NK-92 (cell line): ENCODE measurements around the gene SLC6A17.
A peak's percentile ranks its signal among the peaks of the same experiment; 100 is the strongest.

Source experiments
- DNase-seq: peaks from one replicate; lab custom pipeline; 2025; ENCODE audit not compliant: unreplicated experiment; lab: John Stamatoyannopoulos, UW

The SLC6A17 gene

GRCh38 chr1:110201157-110201825, 51.0 kb downstream of the SLC6A17 start:
- DNase-seq, result no peak

- DNase-seq, result no peak
Observed at GRCh38 chr1:110203021-110203661, 52.8 kb downstream of the SLC6A17 start.

GRCh38 chr1:110205156-110205555, 54.9 kb downstream of the SLC6A17 start:
- DNase-seq, result no peak

GRCh38 chr1:110205591-110206155, 55.4 kb downstream of the SLC6A17 start:
- DNase-seq, result no peak

GRCh38 chr1:110206261-110206920, 56.1 kb downstream of the SLC6A17 start:
- no peak for DNase-seq

- DNase-seq, result no peak
Observed at GRCh38 chr1:110207831-110208230, 57.5 kb downstream of the SLC6A17 start.

- DNase-seq, result no peak
Observed at GRCh38 chr1:110208916-110209645, 58.8 kb downstream of the SLC6A17 start.

GRCh38 chr1:110209715-110210603, 59.7 kb downstream of the SLC6A17 start, which contains the start of gene KCNC4:
TSS of gene KCNC4 (plus strand) at chr1:110210314. CDS start at chr1:110211500, 1,186 bp downstream.
- peak; percentile 33 for DNase-seq

- no peak for DNase-seq
Observed at GRCh38 chr1:110210604-110211495, 60.6 kb downstream of the SLC6A17 start.

GRCh38 chr1:110211496-110212168, 61.3 kb downstream of the SLC6A17 start:
- DNase-seq, result no peak

GRCh38 chr1:110212169-110213142, 62.2 kb downstream of the SLC6A17 start:
- no peak for DNase-seq

- DNase-seq, result no peak
Observed at GRCh38 chr1:110213143-110213540, 62.8 kb downstream of the SLC6A17 start.

GRCh38 chr1:110214454-110215404, 64.4 kb downstream of the SLC6A17 start:
- no peak for DNase-seq

- no peak for DNase-seq
Observed at GRCh38 chr1:110215621-110216515, 65.6 kb downstream of the SLC6A17 start.

GRCh38 chr1:110216844-110217444, 66.7 kb downstream of the SLC6A17 start:
- no peak for DNase-seq
